ENCODE measurements around the gene SGMS1.

- TF ChIP-seq, protein P1, sequence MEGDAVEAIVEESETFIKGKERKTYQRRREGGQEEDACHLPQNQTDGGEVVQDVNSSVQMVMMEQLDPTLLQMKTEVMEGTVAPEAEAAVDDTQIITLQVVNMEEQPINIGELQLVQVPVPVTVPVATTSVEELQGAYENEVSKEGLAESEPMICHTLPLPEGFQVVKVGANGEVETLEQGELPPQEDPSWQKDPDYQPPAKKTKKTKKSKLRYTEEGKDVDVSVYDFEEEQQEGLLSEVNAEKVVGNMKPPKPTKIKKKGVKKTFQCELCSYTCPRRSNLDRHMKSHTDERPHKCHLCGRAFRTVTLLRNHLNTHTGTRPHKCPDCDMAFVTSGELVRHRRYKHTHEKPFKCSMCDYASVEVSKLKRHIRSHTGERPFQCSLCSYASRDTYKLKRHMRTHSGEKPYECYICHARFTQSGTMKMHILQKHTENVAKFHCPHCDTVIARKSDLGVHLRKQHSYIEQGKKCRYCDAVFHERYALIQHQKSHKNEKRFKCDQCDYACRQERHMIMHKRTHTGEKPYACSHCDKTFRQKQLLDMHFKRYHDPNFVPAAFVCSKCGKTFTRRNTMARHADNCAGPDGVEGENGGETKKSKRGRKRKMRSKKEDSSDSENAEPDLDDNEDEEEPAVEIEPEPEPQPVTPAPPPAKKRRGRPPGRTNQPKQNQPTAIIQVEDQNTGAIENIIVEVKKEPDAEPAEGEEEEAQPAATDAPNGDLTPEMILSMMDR (conservative IDR thresholded peaks at IDR 0.05 in 1 of 2, IDR thresholded peaks at IDR 0.05 in 1 of 2; ENCODE audit: extremely low read depth in 1 of 2, insufficient read depth in 1 of 2, low read depth in 1 of 2, low read length in 2 of 2) = no peak
- TF ChIP-seq EZH2 (IDR thresholded peaks at IDR 0.05; ENCODE audit: borderline replicate concordance, low read length) = no peak
Measured at GRCh38 chr10:50623663-50624412, at the start of gene SGMS1.

All from mammary epithelial cell (primary cell).